ENCODE data around the gene GPC1.

Gene GPC1

GRCh38 chr2:240447934-240448333 is 12.5 kb downstream of the GPC1 start:
- DNase-seq (ENCODE audit: low spot score) = no peak
- TF ChIP-seq CTCF (IDR thresholded peaks at IDR 0.05; ENCODE audit: borderline replicate concordance, control extremely low read depth, extremely low read depth, insufficient read depth, missing control alignments) = no peak
- in situ Hi-C loops (cut with MboI; ENCODE audit: low sequenced_read_pairs, unreplicated experiment) = loop anchor here (25.0 kb wide), 2 partner anchors 211 to 286 kb away; no protein-coding TSS in a partner anchor

- in situ Hi-C loops (cut with MboI; ENCODE audit: low sequenced_read_pairs, unreplicated experiment) = loop anchor here (25.0 kb wide), 2 partner anchors 211 to 286 kb away; no protein-coding TSS in a partner anchor
These were observed 13.2 kb downstream of the GPC1 start for GRCh38 chr2:240448387-240449274.

GRCh38 chr2:240449764-240450531 is 14.5 kb downstream of the GPC1 start:
- no peak for DNase-seq (ENCODE audit: low spot score)
- in situ Hi-C loops (cut with MboI; ENCODE audit: low sequenced_read_pairs, unreplicated experiment) = loop anchor here (25.0 kb wide), 2 partner anchors 213 to 288 kb away; no protein-coding TSS in a partner anchor
- no peak for TF ChIP-seq CTCF (IDR thresholded peaks at IDR 0.05; ENCODE audit: borderline replicate concordance, control extremely low read depth, extremely low read depth, insufficient read depth, missing control alignments)

More at GRCh38 chr2:240448387-240449274, 13.2 kb downstream of the GPC1 start:
- no peak for DNase-seq (ENCODE audit: low spot score)
- TF ChIP-seq CTCF (IDR thresholded peaks at IDR 0.05; ENCODE audit: borderline replicate concordance, control extremely low read depth, extremely low read depth, insufficient read depth, missing control alignments) = no peak

- in situ Hi-C loops (cut with MboI; ENCODE audit: low sequenced_read_pairs, unreplicated experiment) = no loop called here
- no peak for TF ChIP-seq CTCF (IDR thresholded peaks at IDR 0.05; ENCODE audit: borderline replicate concordance, control extremely low read depth, extremely low read depth, insufficient read depth, missing control alignments)
- DNase-seq (ENCODE audit: low spot score) = no peak
These were observed 15.2 kb downstream of the GPC1 start for GRCh38 chr2:240450532-240451107.

- no peak for TF ChIP-seq CTCF (IDR thresholded peaks at IDR 0.05; ENCODE audit: borderline replicate concordance, control extremely low read depth, extremely low read depth, insufficient read depth, missing control alignments)
- in situ Hi-C loops (cut with MboI; ENCODE audit: low sequenced_read_pairs, unreplicated experiment) = no loop called here
- DNase-seq (ENCODE audit: low spot score) = no peak
These were observed 15.7 kb downstream of the GPC1 start for GRCh38 chr2:240451108-240451611.

All from GM13976 (cell line).